GM12873 (cell line): Measurements from ENCODE around the gene KNCN.

Experiments
- TF ChIP-seq, protein P1 (sequence below): IDR thresholded peaks from 2 replicates; pipeline ENCODE4 v1.5.1; 2012; ENCODE audit warnings: low read depth, mild to moderate bottlenecking, moderate library complexity, low read length, control low read depth; ENCODE audit not compliant: insufficient read depth; ENCODE audit errors: missing control alignments

KNCN gene

DNA sequence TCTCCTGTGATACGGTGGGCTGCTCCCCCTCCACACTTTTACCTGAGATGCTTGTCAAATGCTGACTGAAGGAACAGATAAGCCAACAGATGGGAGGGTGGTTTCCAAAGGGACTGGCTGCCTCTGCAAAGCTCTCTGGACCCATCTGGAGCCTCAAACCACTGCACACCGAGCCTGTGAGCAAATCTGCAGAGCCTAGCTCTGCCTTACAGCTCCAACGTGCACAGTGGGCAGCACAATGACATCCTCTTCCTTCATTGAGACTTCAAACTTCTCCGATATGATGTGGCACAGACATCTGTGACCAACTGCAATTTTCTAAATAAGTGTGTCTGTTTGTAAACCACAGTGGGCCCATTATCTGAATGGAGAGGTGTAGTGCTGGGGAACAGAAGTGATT is 26.2 kb upstream of the KNCN start:
- TF ChIP-seq, protein P1, sequence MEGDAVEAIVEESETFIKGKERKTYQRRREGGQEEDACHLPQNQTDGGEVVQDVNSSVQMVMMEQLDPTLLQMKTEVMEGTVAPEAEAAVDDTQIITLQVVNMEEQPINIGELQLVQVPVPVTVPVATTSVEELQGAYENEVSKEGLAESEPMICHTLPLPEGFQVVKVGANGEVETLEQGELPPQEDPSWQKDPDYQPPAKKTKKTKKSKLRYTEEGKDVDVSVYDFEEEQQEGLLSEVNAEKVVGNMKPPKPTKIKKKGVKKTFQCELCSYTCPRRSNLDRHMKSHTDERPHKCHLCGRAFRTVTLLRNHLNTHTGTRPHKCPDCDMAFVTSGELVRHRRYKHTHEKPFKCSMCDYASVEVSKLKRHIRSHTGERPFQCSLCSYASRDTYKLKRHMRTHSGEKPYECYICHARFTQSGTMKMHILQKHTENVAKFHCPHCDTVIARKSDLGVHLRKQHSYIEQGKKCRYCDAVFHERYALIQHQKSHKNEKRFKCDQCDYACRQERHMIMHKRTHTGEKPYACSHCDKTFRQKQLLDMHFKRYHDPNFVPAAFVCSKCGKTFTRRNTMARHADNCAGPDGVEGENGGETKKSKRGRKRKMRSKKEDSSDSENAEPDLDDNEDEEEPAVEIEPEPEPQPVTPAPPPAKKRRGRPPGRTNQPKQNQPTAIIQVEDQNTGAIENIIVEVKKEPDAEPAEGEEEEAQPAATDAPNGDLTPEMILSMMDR: no peak

DNA sequence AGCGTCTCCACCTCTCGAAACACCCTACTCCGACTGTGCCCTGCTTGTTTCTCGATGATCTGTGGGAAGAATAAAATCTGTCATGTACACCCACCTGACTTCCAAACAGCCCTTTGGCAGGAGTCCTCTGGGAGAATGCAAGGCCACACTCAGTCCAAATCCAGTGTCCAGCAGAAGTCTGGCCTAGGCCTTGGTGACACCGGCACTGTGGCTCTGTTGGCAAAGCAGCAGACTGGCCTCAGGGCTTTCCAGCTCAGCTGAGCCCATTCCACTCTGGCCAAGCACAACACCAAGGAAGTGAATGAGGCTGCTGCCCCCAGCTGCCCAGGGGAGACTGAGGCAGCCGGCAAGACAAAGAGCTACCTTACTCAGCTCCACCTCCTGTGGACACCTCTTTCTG is 25.1 kb upstream of the KNCN start:
- TF ChIP-seq, protein P1: no peak

- TF ChIP-seq, protein P1: no peak
These were observed 24.3 kb upstream of the KNCN start for GRCh38 chr1:46575778-46576177.

- TF ChIP-seq, protein P1: no peak
These were observed 23.9 kb upstream of the KNCN start for GRCh38 chr1:46575300-46575699.

DNA sequence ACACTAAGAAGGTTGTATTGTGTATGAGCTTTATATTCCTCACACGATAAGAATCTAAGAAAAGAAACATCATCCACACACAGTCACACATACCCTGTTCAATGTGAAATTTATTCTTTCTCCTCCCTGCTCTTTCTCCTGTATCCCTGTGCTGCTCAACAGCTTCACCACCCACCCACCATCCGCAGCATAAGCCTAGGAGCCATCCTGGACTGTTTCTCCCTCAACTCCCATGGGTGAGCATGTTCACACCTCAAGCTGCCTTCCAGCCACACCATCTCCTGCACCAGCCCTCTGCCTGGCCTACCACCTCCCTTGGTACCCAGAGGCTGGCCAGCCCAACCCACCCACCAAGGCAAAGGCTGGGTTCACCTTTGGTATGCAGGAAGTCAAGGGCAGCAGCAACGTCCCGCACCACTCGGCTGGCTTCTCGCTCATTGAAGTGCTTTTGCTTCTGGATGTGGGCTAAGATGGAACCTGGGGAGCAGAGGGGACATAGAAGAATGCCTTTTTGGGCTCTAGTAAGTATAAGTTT is 20.3 kb upstream of the KNCN start:
- TF ChIP-seq, protein P1: no peak

GRCh38 chr1:46569884-46570725 is 18.7 kb upstream of the KNCN start:
- TF ChIP-seq, protein P1: no peak

GRCh38 chr1:46569116-46569515 is 17.7 kb upstream of the KNCN start:
- TF ChIP-seq, protein P1: no peak
